HUES48 (cell line): ENCODE results near the gene TMEM41B.
"Not testable (repeated sequence)": the region's sequence is repeated elsewhere in the genome, so short reads cannot be mapped to it uniquely, and the experiment has no call there.

Source experiments
- H3K27ac ChIP-seq: one replicate; pipeline ENCODE4 v1.7.0; 2013; ENCODE audit warnings: low read depth, low read length, inconsistent platforms
- H3K27me3 ChIP-seq: 2 replicates; pipeline ENCODE4 v1.6.1; 2013; ENCODE audit warnings: mild to moderate bottlenecking, low read length; ENCODE audit not compliant: control insufficient read depth, insufficient read depth
- H3K36me3 ChIP-seq: 2 replicates; pipeline ENCODE4 v1.6.1; 2013; ENCODE audit warnings: low read length; ENCODE audit not compliant: control insufficient read depth, insufficient read depth
- H3K4me1 ChIP-seq: 2 replicates; pipeline ENCODE4 v1.6.1; 2013; ENCODE audit warnings: mild to moderate bottlenecking, low read length; ENCODE audit not compliant: control insufficient read depth, insufficient read depth
- H3K4me3 ChIP-seq: 2 replicates; pipeline ENCODE4 v1.5.1; 2013; ENCODE audit warnings: mild to moderate bottlenecking, low read depth, low read length
- H3K9ac ChIP-seq: 2 replicates; pipeline ENCODE4 v1.6.1; 2013; ENCODE audit warnings: mild to moderate bottlenecking, low read depth, low read length, moderate library complexity
- H3K9me3 ChIP-seq: 2 replicates; pipeline ENCODE4 v1.6.1; 2013; ENCODE audit warnings: low read length; ENCODE audit not compliant: control insufficient read depth, insufficient read depth

Gene TMEM41B

DNA sequence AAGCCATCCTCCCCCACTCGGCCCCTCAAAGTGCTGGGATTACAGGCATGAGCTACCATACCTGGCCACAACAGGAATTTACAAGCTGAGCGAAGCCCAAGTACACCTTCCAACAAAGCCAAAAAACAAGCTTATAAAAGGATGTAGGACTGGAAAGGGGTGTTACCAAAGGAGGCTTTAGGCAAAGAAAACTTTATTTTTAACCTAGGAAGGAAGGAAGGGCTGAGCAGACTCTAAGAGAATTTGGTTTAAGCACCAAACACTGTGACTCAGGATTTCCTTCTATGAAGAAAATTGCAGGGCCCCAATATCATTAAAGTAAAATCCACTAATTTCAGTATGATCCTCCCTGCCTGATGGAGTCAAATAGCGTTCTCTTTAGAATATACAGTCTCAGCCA, 61.3 kb downstream of the TMEM41B start:
- no peaks in the 10 kb centered on the region for H3K9me3 ChIP-seq
- H3K36me3 ChIP-seq = no peaks in the 10 kb centered on the region
- no peaks in the 10 kb centered on the region for H3K27me3 ChIP-seq
- no peak overlapping the region for H3K9ac ChIP-seq
- H3K4me1 ChIP-seq = no peaks in the 10 kb centered on the region
- no peak overlapping the region for H3K4me3 ChIP-seq
- H3K27ac ChIP-seq = no peak overlapping the region

GRCh38 chr11:9251311-9251710, 63.1 kb downstream of the TMEM41B start:
- Histone ChIP-seq H3K9ac (no peak overlapping the region), H3K4me1 (no peaks in the 10 kb centered on the region), H3K27ac (no peak overlapping the region), H3K9me3 (no peaks in the 10 kb centered on the region), H3K36me3 (no peaks in the 10 kb centered on the region), H3K4me3 (no peak overlapping the region), H3K27me3 (no peaks in the 10 kb centered on the region)

GRCh38 chr11:9250139-9250582, 64.2 kb downstream of the TMEM41B start:
- Histone ChIP-seq H3K9me3 (no peaks in the 10 kb centered on the region), H3K4me3 (no peak overlapping the region), H3K27ac (peak overlapping the region; percentile 36), H3K4me1 (no peaks in the 10 kb centered on the region), H3K36me3 (no peaks in the 10 kb centered on the region), H3K9ac (no peak overlapping the region), H3K27me3 (no peaks in the 10 kb centered on the region)

DNA sequence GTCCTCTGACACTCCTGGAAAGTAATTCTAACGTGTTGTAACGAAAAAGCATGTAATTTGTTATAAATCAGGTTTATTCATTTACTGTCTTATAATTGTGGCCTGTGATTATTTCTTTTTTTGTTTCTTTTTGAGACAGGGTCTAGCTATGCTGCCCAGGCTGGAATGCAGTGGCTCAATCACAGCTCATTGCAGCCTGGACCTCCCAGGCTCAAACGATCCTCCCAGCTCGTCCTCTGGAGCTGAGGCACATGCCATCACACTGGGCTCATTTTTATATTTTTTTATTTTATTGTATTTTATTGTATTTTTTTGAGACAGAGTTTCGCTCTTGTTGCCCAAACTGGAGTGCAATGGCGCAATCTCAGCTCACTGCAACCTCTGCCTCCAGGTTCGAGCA, 65.1 kb downstream of the TMEM41B start:
- Histone ChIP-seq H3K4me3 (no peak overlapping the region), H3K9me3 (no peaks in the 10 kb centered on the region), H3K27ac (no peak overlapping the region), H3K36me3 (no peaks in the 10 kb centered on the region), H3K27me3 (no peaks in the 10 kb centered on the region), H3K4me1 (no peaks in the 10 kb centered on the region), H3K9ac (no peak overlapping the region)

DNA sequence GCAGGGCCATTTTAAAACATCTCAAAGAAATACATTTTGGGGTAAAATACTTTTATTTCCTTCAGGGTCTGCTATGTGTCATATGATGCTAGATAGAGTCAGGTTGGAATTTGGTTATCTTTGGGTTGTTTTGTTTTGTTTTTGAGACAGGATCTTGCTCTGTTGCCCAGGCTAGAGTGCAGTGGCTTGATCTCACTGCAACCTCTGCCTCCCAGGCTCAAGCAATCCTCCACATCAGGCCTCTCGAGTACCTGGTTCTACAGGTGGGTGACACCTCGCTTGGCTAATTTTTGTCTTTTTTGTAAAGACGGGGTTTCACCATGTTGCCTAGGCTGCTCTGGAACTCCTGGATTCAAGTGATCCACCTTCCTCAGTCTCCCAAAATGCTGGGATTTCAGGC, 66.5 kb downstream of the TMEM41B start:
- H3K9me3 ChIP-seq = no peaks in the 10 kb centered on the region
- no peaks in the 10 kb centered on the region for H3K27me3 ChIP-seq
- H3K4me1 ChIP-seq = no peaks in the 10 kb centered on the region
- no peak overlapping the region for H3K4me3 ChIP-seq
- H3K9ac ChIP-seq = no peak overlapping the region
- H3K27ac ChIP-seq = no peak overlapping the region
- H3K36me3 ChIP-seq = no peaks in the 10 kb centered on the region

- H3K4me3 ChIP-seq, H3K36me3 ChIP-seq, H3K9me3 ChIP-seq, H3K9ac ChIP-seq, H3K27ac ChIP-seq, H3K27me3 ChIP-seq: not testable (repeated sequence)
- H3K4me1 ChIP-seq = peaks cover 14% of the 10 kb centered on the region
Observed at GRCh38 chr11:9236242-9236641, 78.2 kb downstream of the TMEM41B start.

GRCh38 chr11:9232482-9232881, 81.9 kb downstream of the TMEM41B start:
- Histone ChIP-seq H3K27me3 (peaks cover 18% of the 10 kb centered on the region), H3K4me3 (peak overlapping the region; percentile 38; the same call in 1 of the 2 replicates), H3K9me3 (peaks cover 5% of the 10 kb centered on the region), H3K4me1 (peaks cover 42% of the 10 kb centered on the region), H3K27ac (no peak overlapping the region), H3K36me3 (0 out of 2 replicates have a peak, but pooled peaks cover 4% of the 10 kb centered on the region), H3K9ac (no peak overlapping the region)

DNA sequence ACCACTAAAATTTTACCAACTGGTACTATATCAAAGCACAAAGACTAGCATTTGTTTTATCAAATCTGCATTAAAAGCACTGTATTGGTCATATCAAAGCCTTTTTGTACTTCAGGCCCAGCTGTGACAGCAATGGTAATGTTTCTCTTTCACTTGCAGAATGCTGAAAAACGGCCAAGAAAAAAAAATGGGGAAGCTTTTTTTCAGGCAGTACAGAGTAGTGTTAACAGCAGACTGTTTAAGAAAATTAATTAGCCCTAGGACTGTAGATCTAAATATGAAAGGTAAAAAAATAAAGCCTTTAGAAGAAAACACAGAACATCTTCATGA, 82.6 kb downstream of the TMEM41B start:
- Histone ChIP-seq H3K9ac (no peak overlapping the region), H3K27me3 (peaks cover 18% of the 10 kb centered on the region), H3K4me1 (peaks cover 42% of the 10 kb centered on the region), H3K36me3 (0 out of 2 replicates have a peak, but pooled peaks cover 4% of the 10 kb centered on the region), H3K4me3 (peak overlapping the region; percentile 38), H3K9me3 (peaks cover 5% of the 10 kb centered on the region), H3K27ac (peak overlapping the region; percentile 68)
